HepG2 (cell line): Measurements from ENCODE around the gene WBP1. TPM values are rescaled to one million over a fixed set of nuclear protein-coding genes. Genes with fewer than 3 reads are reported as not detected.
A peak's percentile ranks its signal among the peaks of the same experiment; 100 is the strongest.

Source experiments
- ARID5B ChIP-seq: IDR thresholded peaks from 2 replicates; pipeline ENCODE4 v1.4.0; 2020; ENCODE audit warnings: mild to moderate bottlenecking, missing genetic modification reagents
- ATRX ChIP-seq: sonication (generic); formaldehyde crosslinking; IDR thresholded peaks from 2 replicates; pipeline ENCODE4 v1.4.0; 2020; ENCODE audit warnings: missing genetic modification reagents, borderline replicate concordance
- GFI1 ChIP-seq: sonication (generic); formaldehyde crosslinking; IDR thresholded peaks from 2 replicates; pipeline ENCODE4 v1.5.0; 2020; ENCODE audit warnings: missing genetic modification reagents, mild to moderate bottlenecking, borderline replicate concordance
- HNRNPLL ChIP-seq: fragments of 200-400 bp; formaldehyde crosslinking; IDR thresholded peaks from 2 replicates; pipeline ENCODE4 v1.6.1; 2017; ENCODE audit warnings: mild to moderate bottlenecking, low read depth, low read length; ENCODE audit not compliant: poor library complexity, severe bottlenecking
- IKZF4 ChIP-seq: sonication (generic); formaldehyde crosslinking; IDR thresholded peaks from 2 replicates; pipeline ENCODE4 v1.5.1; 2020; ENCODE audit warnings: borderline replicate concordance, mild to moderate bottlenecking, low read depth, missing genetic modification reagents; ENCODE audit errors: not compliant biosample characterization
- PHF20 ChIP-seq: sonication (generic); formaldehyde crosslinking; IDR thresholded peaks from 2 replicates; pipeline ENCODE4 v1.5.0; 2020; ENCODE audit warnings: mild to moderate bottlenecking, missing genetic modification reagents
- PRDM4 ChIP-seq: sonication (generic); formaldehyde crosslinking; IDR thresholded peaks from 2 replicates; pipeline ENCODE4 v1.9.0; 2021; ENCODE audit warnings: missing genetic modification reagents, borderline replicate concordance
- RARA ChIP-seq: IDR thresholded peaks from 2 replicates; pipeline ENCODE4 v1.6.1; 2016; ENCODE audit warnings: missing genetic modification reagents, missing compliant biosample characterization
- SAP130 ChIP-seq: IDR thresholded peaks from 2 replicates; pipeline ENCODE4 v1.6.1; 2016; ENCODE audit warnings: low read depth
- SRSF9 ChIP-seq: fragments of 200-400 bp; formaldehyde crosslinking; IDR thresholded peaks from 2 replicates; pipeline ENCODE4 v1.6.1; 2018; ENCODE audit warnings: borderline replicate concordance, mild to moderate bottlenecking, low read depth, low read length; ENCODE audit not compliant: insufficient read depth, poor library complexity, severe bottlenecking
- TOPORS ChIP-seq: sonication (generic); formaldehyde crosslinking; IDR thresholded peaks from 2 replicates; pipeline ENCODE4 v1.8.0; 2023; ENCODE audit warnings: mild to moderate bottlenecking, missing genetic modification reagents
- ZBTB25 ChIP-seq: IDR thresholded peaks from 2 replicates; pipeline ENCODE4 v1.6.1; 2018; ENCODE audit warnings: missing genetic modification reagents
- ZBTB26 ChIP-seq: IDR thresholded peaks from 2 replicates; pipeline ENCODE4 v1.6.1; 2016; ENCODE audit warnings: missing compliant biosample characterization, missing genetic modification reagents, borderline replicate concordance
- ZKSCAN8 ChIP-seq: IDR thresholded peaks from 2 replicates; pipeline ENCODE4 v1.6.1; 2016; ENCODE audit warnings: borderline replicate concordance, missing genetic modification reagents, missing compliant biosample characterization
- ZNF616 ChIP-seq: sonication (generic); formaldehyde crosslinking; IDR thresholded peaks from 2 replicates; pipeline ENCODE4 v1.5.0; 2020; ENCODE audit warnings: low read depth, mild to moderate bottlenecking, missing genetic modification reagents
- ZNF7 ChIP-seq: IDR thresholded peaks from 2 replicates; pipeline ENCODE4 v1.6.1; 2016; ENCODE audit warnings: missing biosample characterization, missing genetic modification reagents
- ZNF747 ChIP-seq: sonication (generic); formaldehyde crosslinking; IDR thresholded peaks from 2 replicates; pipeline ENCODE4 v1.8.1; 2023; ENCODE audit warnings: missing genetic modification reagents, mild to moderate bottlenecking, borderline replicate concordance
- ZNF780A ChIP-seq: sonication (generic); formaldehyde crosslinking; IDR thresholded peaks from 2 replicates; pipeline ENCODE4 v1.8.0; 2022; ENCODE audit warnings: mild to moderate bottlenecking, missing genetic modification reagents, moderate library complexity
- ZNF879 ChIP-seq: sonication (generic); formaldehyde crosslinking; IDR thresholded peaks from 2 replicates; pipeline ENCODE4 v1.8.1; 2023; ENCODE audit warnings: missing genetic modification reagents
- polyA plus RNA-seq, 8 experiments: library from polyadenylated mRNA; depleted of rRNA in 3 of 8; stranded (reverse) in 7 of 8; unstranded in 1 of 8; fragments of >200 nt; fragmentation: Illumina TruSeq in 4 of 8; extraction: Trizol in 4 of 8; gene quantifications; 2 replicates each; pipeline versions ENCODE4 v1.2.1 to v1.2.3, GENCODE V29; 2011 to 2016; ENCODE audit warnings: low read depth in 4 of 8, missing spikeins in 1 of 8, mixed read lengths in 1 of 8; ENCODE audit not compliant: insufficient read depth in 1 of 8
- total RNA-seq, 5 experiments: library from RNA; depleted of rRNA; stranded (reverse); fragments of >200 nt; fragmentation: Illumina TruSeq; extraction: Trizol; gene quantifications; 2 replicates each; pipeline ENCODE4 v1.2.3, GENCODE V29; 2016; ENCODE audit warnings: low read depth in 1 of 5

Gene WBP1
- total and polyA plus RNA-seq, 2 of the 13 experiments (the other 11 are each of a cell fraction or from before 2014, with no cell fraction given), result 38.8 to 85.7 TPM

- TF ChIP-seq TOPORS (CRISPR knock-in tag) (0 out of 2 replicates have a peak, but pooled peaks have one; percentile 19), HNRNPLL (peak; percentile 82), SAP130 (CRISPR knock-in tag) (peak; percentile 91), ATRX (CRISPR knock-in tag) (no peak), ZNF616 (no peak), SRSF9 (no peak), ZNF747 (CRISPR knock-in tag) (0 out of 2 replicates have a peak, but pooled peaks have one; percentile 19), ARID5B (peak; percentile 78), PHF20 (peak; percentile 10), GFI1 (0 out of 2 replicates have a peak, but pooled peaks have one; percentile 61), IKZF4 (CRISPR knock-in tag) (peak; percentile 45), RARA (CRISPR knock-in tag) (peak; percentile 100), ZNF780A (CRISPR knock-in tag) (peak; percentile 70; the same call in 1 of the 2 replicates), PRDM4 (0 out of 2 replicates have a peak, but pooled peaks have one; percentile 57), ZNF7 (CRISPR knock-in tag) (peak; percentile 11; the same call in 1 of the 2 replicates), ZNF879 (CRISPR knock-in tag) (peak; percentile 33; the same call in 1 of the 2 replicates), ZBTB25 (CRISPR knock-in tag) (peak; percentile 88), ZKSCAN8 (CRISPR knock-in tag) (peak; percentile 60; the same call in 1 of the 2 replicates), ZBTB26 (CRISPR knock-in tag) (peak; percentile 18; the same call in 1 of the 2 replicates)
These were observed 44.0 kb downstream of the WBP1 start (continued) for GRCh38 chr2:74502147-74502719.
